ENCODE data around the gene POMP. TPM values are rescaled to one million over a fixed set of nuclear protein-coding genes. Genes with fewer than 3 reads are reported as not detected.

POMP gene
- total and polyA plus RNA-seq, 12 donors = 40.1 to 187 (median 65.3) TPM

DNA sequence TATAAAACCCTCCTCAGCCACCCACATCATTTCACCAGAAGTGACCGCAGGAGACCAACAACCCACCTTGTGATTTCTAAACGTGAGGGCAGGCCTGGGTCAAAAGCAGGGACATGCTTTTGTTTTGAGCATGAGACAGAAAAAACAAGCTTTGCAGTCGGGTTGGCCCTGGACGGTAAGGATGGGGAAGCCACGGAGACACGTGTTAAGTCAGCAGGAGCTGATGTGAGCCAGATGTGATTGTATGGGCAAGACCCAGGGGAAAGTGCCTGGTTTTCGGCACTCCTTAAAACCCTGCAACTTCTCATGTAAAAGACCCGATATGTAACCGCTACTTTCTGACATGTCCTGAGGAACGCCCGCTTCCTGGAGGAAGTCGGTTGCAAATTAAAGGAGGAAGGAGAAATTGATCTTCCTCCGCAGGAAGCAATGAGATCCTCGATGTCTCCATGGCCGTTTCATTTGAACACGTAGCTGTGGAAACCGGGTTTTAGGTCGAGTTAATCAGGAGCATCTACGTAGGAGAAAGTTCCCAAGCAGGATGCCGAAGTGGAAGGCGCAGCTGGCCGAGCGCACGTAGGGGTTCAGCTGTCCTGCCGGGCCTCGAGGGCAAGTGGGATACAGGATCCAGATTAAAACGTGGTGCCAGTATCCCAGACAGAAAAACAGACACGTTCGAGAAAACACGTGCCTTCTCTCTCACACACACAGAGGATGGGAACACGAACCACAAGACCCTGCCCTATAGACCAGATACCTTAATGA, 40.5 kb upstream of the POMP start:
- no peaks in the 10 kb centered on the region for H3K4me1 ChIP-seq (replicated peaks in 1 of 2)
- no peaks in the 10 kb centered on the region for H3K9me3 ChIP-seq (replicated peaks in 1 of 3)
- H3K4me3 ChIP-seq = no peak overlapping the region
- H3K27ac ChIP-seq = no peak overlapping the region
- no peak for TF ChIP-seq CTCF (IDR thresholded peaks at IDR 0.05)
- no peak for TF ChIP-seq POLR2A (IDR thresholded peaks at IDR 0.05)
- intact Hi-C loops (cut with DNase I) = no loop called here
- H3K36me3 ChIP-seq (replicated peaks in 1 of 2) = no peaks in the 10 kb centered on the region
- 70 to 77% (median 71%) methylated on average over 31 of the region's 31 CpGs for WGBS, 4 donors
- DNase-seq = no peak
- H3K27me3 ChIP-seq = no peaks in the 10 kb centered on the region

DNA sequence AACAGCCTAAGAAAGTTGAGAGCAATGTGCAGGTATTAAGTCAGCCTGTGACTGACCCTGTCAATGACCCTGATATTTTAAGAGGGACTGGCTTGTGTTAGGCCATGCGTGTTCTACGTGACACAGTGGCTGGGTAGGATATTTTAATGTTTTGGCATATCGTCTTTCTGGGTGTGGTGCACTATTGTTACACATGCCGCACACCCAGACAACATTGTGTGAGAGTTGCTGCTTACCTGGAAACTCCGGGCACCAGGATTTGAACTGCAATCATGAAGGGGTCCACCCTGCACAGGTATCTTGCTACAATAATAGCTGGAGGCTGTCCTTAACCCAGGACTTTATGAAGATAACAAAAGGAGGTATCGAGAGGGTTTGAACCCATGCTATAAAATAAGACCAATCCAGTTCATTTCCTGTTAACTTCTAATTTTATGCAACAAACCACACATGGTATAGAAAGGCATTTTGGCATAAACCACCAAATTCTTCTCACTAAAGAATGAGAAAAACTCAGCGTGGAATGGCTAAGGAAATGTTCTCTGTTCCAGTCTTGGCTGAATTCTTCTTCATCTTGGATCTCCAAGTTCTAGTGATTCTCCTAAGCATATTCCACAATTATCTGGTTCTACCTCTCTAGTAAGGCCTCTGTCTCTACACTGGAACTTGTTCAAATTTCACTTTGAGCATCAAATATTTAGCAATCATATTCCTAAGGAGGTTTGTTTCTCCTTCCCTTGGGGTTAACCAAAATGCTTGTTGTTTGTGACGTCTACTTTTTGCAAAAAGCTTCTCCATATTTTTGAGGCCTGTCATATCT, 38.7 kb upstream of the POMP start:
- Histone ChIP-seq H3K36me3 (replicated peaks in 1 of 2) (no peaks in the 10 kb centered on the region), H3K4me3 (no peak overlapping the region), H3K4me1 (replicated peaks in 1 of 2) (no peaks in the 10 kb centered on the region), H3K9me3 (replicated peaks in 1 of 3) (no peaks in the 10 kb centered on the region), H3K27me3 (no peaks in the 10 kb centered on the region), H3K27ac (no peak overlapping the region)
- no peak for DNase-seq
- WGBS, 4 donors = 76 to 88% (median 84%) methylated on average over 8 of the region's 8 CpGs
- TF ChIP-seq CTCF (IDR thresholded peaks at IDR 0.05) = no peak
- no peak for TF ChIP-seq POLR2A (IDR thresholded peaks at IDR 0.05)
- intact Hi-C loops (cut with DNase I) = no loop called here

DNA sequence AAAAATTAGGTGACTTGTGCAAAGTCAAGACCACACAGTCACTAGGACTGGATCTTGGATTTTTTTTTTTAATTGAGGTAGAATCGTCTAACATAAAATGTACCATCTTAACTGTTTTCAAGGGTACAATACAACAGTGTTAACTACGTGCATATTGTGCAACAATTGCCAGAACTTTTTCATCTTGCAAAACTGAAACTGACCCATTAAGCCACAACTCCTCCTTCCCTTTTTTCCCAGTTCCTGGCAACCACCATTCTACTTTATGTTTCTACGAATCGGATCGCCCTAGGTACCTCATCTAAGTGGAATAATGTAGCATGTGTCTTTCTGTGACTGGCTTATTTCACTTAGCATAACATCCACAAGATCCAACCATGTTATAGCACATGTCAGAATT, 37.5 kb upstream of the POMP start:
- Histone ChIP-seq H3K27ac (peak overlapping the region in 1 of 5 donors; percentile 64), H3K27me3 (no peaks in the 10 kb centered on the region), H3K4me3 (no peak overlapping the region), H3K4me1 (replicated peaks in 1 of 2) (no peaks in the 10 kb centered on the region), H3K9me3 (replicated peaks in 1 of 3) (no peaks in the 10 kb centered on the region), H3K36me3 (replicated peaks in 1 of 2) (no peaks in the 10 kb centered on the region)
- 73 to 83% (median 78%) methylated on average over 5 of the region's 5 CpGs for WGBS, 4 donors
- DNase-seq = no peak
- TF ChIP-seq POLR2A (IDR thresholded peaks at IDR 0.05) (no peak), CTCF (IDR thresholded peaks at IDR 0.05) (no peak)
- intact Hi-C loops (cut with DNase I) = no loop called here

DNA sequence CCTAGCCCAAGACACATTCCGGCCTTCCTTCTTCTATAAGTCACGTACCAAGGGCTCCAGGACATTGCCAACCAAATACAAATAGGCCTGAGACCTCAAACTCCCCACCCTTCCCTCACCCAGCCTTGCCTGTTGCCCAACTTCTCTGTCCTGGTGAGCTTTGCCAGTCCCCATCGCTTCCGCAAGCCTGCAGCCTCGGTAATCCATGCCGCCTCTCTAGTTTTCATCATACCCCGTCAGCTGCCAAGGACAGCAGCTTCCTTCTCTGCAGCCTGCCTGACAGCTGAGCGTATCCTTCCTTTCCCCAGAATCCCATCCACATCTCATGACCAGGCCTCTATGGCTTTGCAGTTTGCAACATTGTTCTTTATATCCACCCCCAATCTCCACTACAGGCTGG, 36.6 kb upstream of the POMP start:
- peak overlapping the region in 2 of 5 donors; percentile 64 to 76 for H3K27ac ChIP-seq
- no peaks in the 10 kb centered on the region for H3K27me3 ChIP-seq
- intact Hi-C loops (cut with DNase I) = no loop called here
- H3K4me1 ChIP-seq (replicated peaks in 1 of 2) = no peaks in the 10 kb centered on the region
- H3K36me3 ChIP-seq (replicated peaks in 1 of 2) = no peaks in the 10 kb centered on the region
- peak; percentile 29 to 76 (median 58) for DNase-seq
- no peaks in the 10 kb centered on the region for H3K9me3 ChIP-seq (replicated peaks in 1 of 3)
- TF ChIP-seq CTCF (IDR thresholded peaks at IDR 0.05) (no peak), POLR2A (IDR thresholded peaks at IDR 0.05) (no peak)
- H3K4me3 ChIP-seq = no peak overlapping the region
- 70 to 88% (median 77%) methylated on average over 8 of the region's 8 CpGs for WGBS, 4 donors

Data from adrenal gland (tissue), 12 donors.